ENCODE results near the gene NINL.

The NINL gene

GRCh38 chr20:25459916-25460535 is 125.3 kb downstream of the NINL start:
- H3K4me3 ChIP-seq (ENCODE audit: low read depth, low read length): no peak overlapping the region
- no peak overlapping the region for H3K9ac ChIP-seq (ENCODE audit: low read length)
- no peaks in the 10 kb centered on the region for H3K9me3 ChIP-seq (ENCODE audit: control insufficient read depth, insufficient read depth, low read depth, low read length)
- H3K4me1 ChIP-seq (ENCODE audit: control insufficient read depth, insufficient read depth, low read length): no peaks in the 10 kb centered on the region
- peaks cover 75% of the 10 kb centered on the region for H3K36me3 ChIP-seq (ENCODE audit: control insufficient read depth, insufficient read depth, low read length)
- no peak overlapping the region for H3K27ac ChIP-seq (ENCODE audit: low read depth, low read length)
- no peaks in the 10 kb centered on the region for H3K27me3 ChIP-seq (ENCODE audit: control insufficient read depth, insufficient read depth, low read length)

- H3K9me3 ChIP-seq (ENCODE audit: control insufficient read depth, insufficient read depth, low read depth, low read length): no peaks in the 10 kb centered on the region
- no peaks in the 10 kb centered on the region for H3K4me1 ChIP-seq (ENCODE audit: control insufficient read depth, insufficient read depth, low read length)
- H3K27me3 ChIP-seq (ENCODE audit: control insufficient read depth, insufficient read depth, low read length): no peaks in the 10 kb centered on the region
- H3K36me3 ChIP-seq (ENCODE audit: control insufficient read depth, insufficient read depth, low read length): peaks cover 75% of the 10 kb centered on the region
- H3K9ac ChIP-seq (ENCODE audit: low read length): no peak overlapping the region
- no peak overlapping the region for H3K4me3 ChIP-seq (ENCODE audit: low read depth, low read length)
- no peak overlapping the region for H3K27ac ChIP-seq (ENCODE audit: low read depth, low read length)
Observed at GRCh38 chr20:25459111-25459830, 126.1 kb downstream of the NINL start.

DNA sequence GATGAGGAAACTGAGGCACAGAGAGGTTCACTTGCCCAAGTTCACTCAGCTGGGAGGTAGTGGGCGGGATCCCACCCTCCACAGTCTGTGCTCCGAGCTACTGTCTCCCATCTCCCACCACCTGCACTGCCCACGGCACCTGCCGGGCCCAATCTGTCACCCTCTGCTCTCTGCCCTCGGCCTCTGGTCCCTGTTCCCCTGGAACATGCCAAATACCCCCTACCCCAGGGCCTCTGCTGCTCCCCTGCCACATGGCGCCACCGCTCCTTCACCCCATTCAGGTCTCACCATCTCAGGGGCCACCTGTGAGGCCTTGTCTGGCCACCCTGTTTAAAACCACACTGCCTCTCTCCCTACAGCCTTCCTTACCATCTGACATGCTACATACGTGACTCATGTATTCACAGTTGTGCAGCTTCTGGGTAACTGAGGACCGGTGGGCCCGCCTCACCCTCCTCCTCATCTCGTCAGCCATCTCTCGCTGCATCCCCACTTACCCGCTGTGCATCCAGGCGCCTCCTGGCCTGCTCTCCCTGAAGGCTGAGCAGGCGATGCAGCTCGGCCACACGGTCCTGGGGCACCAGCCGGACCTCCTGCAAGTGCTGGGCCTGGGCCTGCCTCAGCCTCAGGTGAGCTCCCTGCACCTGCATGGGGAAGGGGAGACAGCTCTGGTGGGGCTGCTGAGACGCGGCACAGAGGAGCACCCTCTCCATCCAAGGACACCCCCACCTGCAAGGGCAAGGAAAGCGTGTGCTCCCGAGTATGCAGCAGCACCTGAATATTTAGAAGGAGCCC is 127.2 kb downstream of the NINL start:
- Histone ChIP-seq H3K9me3 (ENCODE audit: control insufficient read depth, insufficient read depth, low read depth, low read length) (no peaks in the 10 kb centered on the region), H3K27ac (ENCODE audit: low read depth, low read length) (no peak overlapping the region), H3K36me3 (ENCODE audit: control insufficient read depth, insufficient read depth, low read length) (peaks cover 77% of the 10 kb centered on the region), H3K4me3 (ENCODE audit: low read depth, low read length) (no peak overlapping the region), H3K4me1 (ENCODE audit: control insufficient read depth, insufficient read depth, low read length) (no peaks in the 10 kb centered on the region), H3K9ac (ENCODE audit: low read length) (no peak overlapping the region), H3K27me3 (ENCODE audit: control insufficient read depth, insufficient read depth, low read length) (no peaks in the 10 kb centered on the region)

DNA sequence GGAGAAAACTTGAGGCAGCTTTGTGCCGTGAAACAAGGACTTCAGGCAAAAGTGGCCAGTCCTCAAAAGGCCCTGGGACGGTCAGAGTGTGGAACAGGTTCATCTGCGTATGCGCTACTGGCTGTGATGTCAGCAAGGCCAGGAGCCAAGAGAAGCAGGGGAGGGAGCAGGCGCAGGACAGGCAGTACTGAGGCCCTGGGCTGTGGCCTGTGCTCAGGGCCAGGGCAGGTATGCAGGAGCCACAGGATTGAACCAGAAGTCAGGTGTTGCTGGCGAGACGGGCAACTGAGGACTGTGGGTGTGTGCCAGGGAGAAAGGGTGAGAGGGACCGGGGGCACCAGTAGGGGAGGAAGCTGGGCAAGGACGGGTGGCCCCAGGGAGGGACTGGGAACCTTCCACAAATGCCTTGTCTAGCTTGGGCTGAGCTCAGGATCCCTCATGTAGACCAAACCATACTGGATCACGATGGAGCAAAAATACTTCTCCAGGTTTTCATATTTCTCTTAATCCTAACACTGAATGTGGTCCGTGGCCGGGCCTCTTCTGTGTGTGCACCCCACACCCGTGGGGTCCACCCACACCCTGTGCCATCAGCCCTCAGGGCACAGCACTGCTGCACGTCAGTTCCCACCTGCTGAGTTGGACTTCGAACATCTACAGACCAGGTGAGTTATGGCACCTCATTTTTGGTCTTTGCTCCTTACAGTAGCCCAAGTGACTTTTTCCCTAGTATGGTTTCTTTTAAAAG is 131.0 kb downstream of the NINL start:
- Histone ChIP-seq H3K4me3 (ENCODE audit: low read depth, low read length) (no peak overlapping the region), H3K27me3 (ENCODE audit: control insufficient read depth, insufficient read depth, low read length) (no peaks in the 10 kb centered on the region), H3K4me1 (ENCODE audit: control insufficient read depth, insufficient read depth, low read length) (no peaks in the 10 kb centered on the region), H3K36me3 (ENCODE audit: control insufficient read depth, insufficient read depth, low read length) (peaks cover 61% of the 10 kb centered on the region), H3K27ac (ENCODE audit: low read depth, low read length) (no peak overlapping the region), H3K9me3 (ENCODE audit: control insufficient read depth, insufficient read depth, low read depth, low read length) (no peaks in the 10 kb centered on the region), H3K9ac (ENCODE audit: low read length) (no peak overlapping the region)

DNA sequence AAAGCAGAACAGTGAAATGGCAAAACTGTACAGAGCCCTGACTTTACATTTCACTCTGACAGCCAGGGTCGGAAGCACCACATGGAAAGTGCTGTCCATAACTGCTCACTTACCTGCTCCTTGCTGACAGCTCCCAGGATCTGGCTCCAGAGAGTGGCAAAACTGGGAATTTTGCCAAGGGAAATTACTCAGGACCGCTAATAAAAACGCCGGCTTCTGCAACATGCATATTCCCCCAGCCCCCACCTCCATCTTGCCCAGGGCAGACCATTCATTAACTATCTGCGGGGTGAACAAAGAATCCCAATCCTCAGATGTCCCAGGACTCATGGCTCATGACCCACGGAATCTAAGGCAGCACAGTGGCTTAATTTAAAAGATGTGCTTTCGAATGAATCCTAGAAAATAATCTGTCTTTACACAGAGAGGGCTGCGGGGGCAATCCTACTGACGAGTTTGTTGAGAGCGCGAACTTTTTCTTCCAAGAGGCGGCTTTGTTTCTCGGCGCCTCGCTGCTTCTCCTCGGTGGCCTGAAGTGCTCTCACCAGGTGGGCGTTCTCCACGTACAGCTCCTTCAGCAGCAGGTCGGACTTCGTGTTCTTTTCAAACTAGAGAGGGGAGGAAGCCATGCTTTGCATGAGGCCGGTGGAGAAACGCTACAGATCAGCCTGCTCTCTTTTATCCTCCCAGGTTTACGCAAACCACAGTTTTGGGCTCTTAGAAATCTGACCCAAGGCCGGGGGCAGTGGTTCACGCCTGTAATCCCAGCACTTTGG is 132.1 kb downstream of the NINL start:
- Histone ChIP-seq H3K27me3 (ENCODE audit: control insufficient read depth, insufficient read depth, low read length) (no peaks in the 10 kb centered on the region), H3K9ac (ENCODE audit: low read length) (no peak overlapping the region), H3K4me3 (ENCODE audit: low read depth, low read length) (no peak overlapping the region), H3K36me3 (ENCODE audit: control insufficient read depth, insufficient read depth, low read length) (peaks cover 57% of the 10 kb centered on the region), H3K27ac (ENCODE audit: low read depth, low read length) (no peak overlapping the region), H3K9me3 (ENCODE audit: control insufficient read depth, insufficient read depth, low read depth, low read length) (no peaks in the 10 kb centered on the region), H3K4me1 (ENCODE audit: control insufficient read depth, insufficient read depth, low read length) (no peaks in the 10 kb centered on the region)

DNA sequence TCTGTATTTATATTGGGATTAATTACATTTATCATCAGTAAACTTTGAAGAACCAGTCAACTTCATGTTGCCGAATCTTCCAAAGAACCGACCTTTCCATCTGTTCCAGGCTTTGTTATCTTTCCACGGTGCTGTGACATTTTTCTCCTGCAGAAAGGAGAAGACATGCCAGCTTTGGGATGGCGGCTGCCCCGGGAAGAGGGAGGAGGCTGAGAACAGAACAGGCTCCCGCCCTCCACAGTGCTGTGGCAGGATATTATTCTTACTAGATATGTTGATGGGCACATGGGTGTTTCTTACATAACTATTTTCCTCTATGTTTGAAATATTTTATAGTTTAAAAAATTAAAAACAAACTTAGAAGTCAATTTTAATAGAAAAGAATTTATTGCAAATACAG is 133.0 kb downstream of the NINL start:
- H3K4me1 ChIP-seq (ENCODE audit: control insufficient read depth, insufficient read depth, low read length): no peaks in the 10 kb centered on the region

GRCh38 chr20:25447671-25448070 is 137.7 kb downstream of the NINL start:
- H3K36me3 ChIP-seq (ENCODE audit: control insufficient read depth, insufficient read depth, low read length): peaks cover 67% of the 10 kb centered on the region
- H3K27me3 ChIP-seq (ENCODE audit: control insufficient read depth, insufficient read depth, low read length): no peaks in the 10 kb centered on the region
- no peak overlapping the region for H3K27ac ChIP-seq (ENCODE audit: low read depth, low read length)
- no peak overlapping the region for H3K4me3 ChIP-seq (ENCODE audit: low read depth, low read length)
- H3K9me3 ChIP-seq (ENCODE audit: control insufficient read depth, insufficient read depth, low read depth, low read length): no peaks in the 10 kb centered on the region
- H3K4me1 ChIP-seq (ENCODE audit: control insufficient read depth, insufficient read depth, low read length): no peaks in the 10 kb centered on the region
- H3K9ac ChIP-seq (ENCODE audit: low read length): no peak overlapping the region

More for the DNA sequence above, 133.0 kb downstream of the NINL start:
- no peak overlapping the region for H3K27ac ChIP-seq (ENCODE audit: low read depth, low read length)
- H3K4me3 ChIP-seq (ENCODE audit: low read depth, low read length): no peak overlapping the region
- H3K36me3 ChIP-seq (ENCODE audit: control insufficient read depth, insufficient read depth, low read length): peaks cover 60% of the 10 kb centered on the region
- H3K27me3 ChIP-seq (ENCODE audit: control insufficient read depth, insufficient read depth, low read length): no peaks in the 10 kb centered on the region
- no peak overlapping the region for H3K9ac ChIP-seq (ENCODE audit: low read length)
- no peaks in the 10 kb centered on the region for H3K9me3 ChIP-seq (ENCODE audit: control insufficient read depth, insufficient read depth, low read depth, low read length)

DNA sequence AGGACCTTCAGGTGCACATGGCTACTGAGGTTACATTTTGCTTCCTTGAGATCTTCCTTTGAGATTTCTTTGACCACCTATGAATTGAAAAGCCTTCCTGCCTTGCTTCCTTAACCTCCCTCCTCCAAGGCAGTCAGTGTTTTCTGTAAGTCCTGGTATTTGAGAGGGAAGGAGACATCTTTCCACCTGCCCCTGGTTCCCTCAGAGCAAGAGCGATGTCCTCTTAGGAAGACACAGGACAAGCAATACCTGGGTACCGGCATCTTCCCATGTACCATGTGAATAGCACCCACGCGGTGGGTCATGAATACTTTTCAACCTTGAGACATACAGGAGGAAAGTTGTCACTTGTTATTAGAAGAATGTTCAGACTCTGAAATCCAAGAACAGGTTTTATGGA is 140.8 kb downstream of the NINL start:
- H3K4me1 ChIP-seq (ENCODE audit: control insufficient read depth, insufficient read depth, low read length): no peaks in the 10 kb centered on the region
- no peaks in the 10 kb centered on the region for H3K27me3 ChIP-seq (ENCODE audit: control insufficient read depth, insufficient read depth, low read length)
- no peaks in the 10 kb centered on the region for H3K9me3 ChIP-seq (ENCODE audit: control insufficient read depth, insufficient read depth, low read depth, low read length)
- no peak overlapping the region for H3K9ac ChIP-seq (ENCODE audit: low read length)
- H3K27ac ChIP-seq (ENCODE audit: low read depth, low read length): no peak overlapping the region
- peaks cover 71% of the 10 kb centered on the region for H3K36me3 ChIP-seq (ENCODE audit: control insufficient read depth, insufficient read depth, low read length)
- H3K4me3 ChIP-seq (ENCODE audit: low read depth, low read length): no peak overlapping the region

DNA sequence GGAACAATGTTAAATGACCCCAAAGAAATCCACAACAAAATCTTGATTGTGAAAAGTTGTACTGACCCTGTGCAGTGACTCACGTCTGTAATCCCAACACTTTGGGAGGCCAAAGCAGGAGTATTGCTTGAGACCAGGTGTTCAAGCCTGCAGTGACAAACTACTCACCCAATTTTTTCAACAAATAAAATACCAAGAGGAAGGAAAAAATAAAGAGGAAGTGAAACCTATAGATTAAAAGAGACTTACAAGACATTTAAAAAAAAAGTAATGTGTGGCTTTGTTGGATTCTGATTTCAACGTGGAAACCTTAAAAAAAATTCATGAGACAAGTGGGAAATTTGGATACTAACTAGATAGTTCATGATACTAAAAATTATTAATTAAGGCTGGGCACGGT is 146.0 kb downstream of the NINL start:
- H3K27ac ChIP-seq (ENCODE audit: low read depth, low read length): no peak overlapping the region

DNA sequence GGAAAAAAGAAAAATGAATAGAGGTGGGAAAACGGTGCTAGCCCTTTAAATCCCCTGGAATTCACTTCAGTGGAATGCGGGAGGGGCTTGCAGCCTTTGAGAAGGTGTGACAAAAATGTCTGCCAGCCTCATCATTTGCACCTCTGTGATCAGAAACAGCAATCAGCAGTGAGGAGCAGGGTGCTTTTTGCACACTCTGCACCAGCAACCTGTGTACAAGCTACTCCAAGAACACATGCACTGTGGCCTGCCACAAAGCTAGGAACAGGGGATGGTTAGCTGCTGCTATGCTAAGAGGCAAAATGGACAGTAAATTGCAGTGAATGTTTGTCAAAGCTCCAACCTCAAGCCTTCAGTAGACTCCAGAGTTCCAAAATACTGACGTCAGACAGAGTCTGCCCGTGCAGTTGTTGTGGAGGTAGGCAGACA is 148.2 kb downstream of the NINL start:
- Histone ChIP-seq H3K36me3 (ENCODE audit: control insufficient read depth, insufficient read depth, low read length) (peaks cover 65% of the 10 kb centered on the region), H3K9me3 (ENCODE audit: control insufficient read depth, insufficient read depth, low read depth, low read length) (no peaks in the 10 kb centered on the region), H3K4me1 (ENCODE audit: control insufficient read depth, insufficient read depth, low read length) (peaks cover 15% of the 10 kb centered on the region), H3K27ac (ENCODE audit: low read depth, low read length) (peak overlapping the region; percentile 64), H3K4me3 (ENCODE audit: low read depth, low read length) (peak overlapping the region; percentile 44; the same call in 1 of the 2 replicates), H3K27me3 (ENCODE audit: control insufficient read depth, insufficient read depth, low read length) (no peaks in the 10 kb centered on the region), H3K9ac (ENCODE audit: low read length) (peak overlapping the region; percentile 33)

More for the DNA sequence above, 146.0 kb downstream of the NINL start:
- H3K4me3 ChIP-seq (ENCODE audit: low read depth, low read length): no peak overlapping the region
- no peaks in the 10 kb centered on the region for H3K27me3 ChIP-seq (ENCODE audit: control insufficient read depth, insufficient read depth, low read length)
- H3K9ac ChIP-seq (ENCODE audit: low read length): no peak overlapping the region
- peaks cover 15% of the 10 kb centered on the region for H3K4me1 ChIP-seq (ENCODE audit: control insufficient read depth, insufficient read depth, low read length)
- no peaks in the 10 kb centered on the region for H3K9me3 ChIP-seq (ENCODE audit: control insufficient read depth, insufficient read depth, low read depth, low read length)
- H3K36me3 ChIP-seq (ENCODE audit: control insufficient read depth, insufficient read depth, low read length): peaks cover 62% of the 10 kb centered on the region
